HL-60 (cell line): ENCODE data around the gene CD34.

Experiments used
- DNase-seq, 2 experiments: peaks; one replicate each; pipeline ENCODE4 v3.0.0-alpha.2; 2010 to 2020; ENCODE audit warnings: low read depth in 1 of 2, low spot score in 1 of 2
- H3K27ac ChIP-seq: fragments of 250-450 bp; sonication (Bioruptor Pico); replicated peaks from 2 replicates; pipeline ENCODE4 v1.5.1; 2020; ENCODE audit warnings: mild to moderate bottlenecking, moderate library complexity
- H3K27me3 ChIP-seq: fragments of 250-450 bp; sonication (Bioruptor Pico); 2 replicates; pipeline ENCODE4 v1.5.1; 2021; ENCODE audit warnings: mild to moderate bottlenecking, moderate library complexity; ENCODE audit not compliant: insufficient read depth, poor library complexity, severe bottlenecking
- H3K4me3 ChIP-seq: replicated peaks from 2 replicates; pipeline ENCODE4 v1.5.1; 2011; ENCODE audit warnings: mild to moderate bottlenecking, control low read depth, low read length; ENCODE audit not compliant: insufficient read depth
- CTCF ChIP-seq: IDR thresholded peaks from one replicate; pipeline ENCODE4 v1.5.1; 2011; ENCODE audit warnings: low read length, control low read depth, inconsistent platforms; ENCODE audit not compliant: insufficient read depth
- GABPA ChIP-seq: IDR thresholded peaks from 2 replicates; pipeline ENCODE4 v1.6.1; 2012; ENCODE audit warnings: low read depth
- POLR2AphosphoS5 ChIP-seq: IDR thresholded peaks from 2 replicates; pipeline ENCODE4 v1.6.1; 2012; ENCODE audit warnings: low read depth
- REST ChIP-seq: IDR thresholded peaks from 2 replicates; pipeline ENCODE4 v1.6.1; 2012; ENCODE audit warnings: low read depth; ENCODE audit not compliant: insufficient replicate concordance
- SPI1 ChIP-seq: IDR thresholded peaks from 2 replicates; pipeline ENCODE4 v1.6.1; 2012; ENCODE audit warnings: low read depth, mild to moderate bottlenecking, borderline replicate concordance

The CD34 gene

GRCh38 chr1:207891148-207891547, 19.8 kb downstream of the CD34 start:
- DNase-seq, result no peak
- no peak for TF ChIP-seq POLR2AphosphoS5
- no peak for TF ChIP-seq SPI1
- TF ChIP-seq GABPA, result no peak
- no peaks in the 10 kb centered on the region for H3K27me3 ChIP-seq
- no peak overlapping the region for H3K4me3 ChIP-seq
- H3K27ac ChIP-seq, result no peak overlapping the region

- TF ChIP-seq REST (no peak), SPI1 (no peak), POLR2AphosphoS5 (no peak), GABPA (no peak), CTCF (no peak)
- DNase-seq, result peak in 1 of 2 experiments; percentile 31
- Histone ChIP-seq H3K27me3 (no peaks in the 10 kb centered on the region), H3K27ac (no peak overlapping the region), H3K4me3 (no peak overlapping the region)
These were observed 20.7 kb downstream of the CD34 start for GRCh38 chr1:207890136-207890738.

GRCh38 chr1:207888652-207889051, 22.3 kb downstream of the CD34 start:
- Histone ChIP-seq H3K4me3 (no peak overlapping the region), H3K27ac (no peak overlapping the region), H3K27me3 (no peaks in the 10 kb centered on the region)
- no peak for DNase-seq
- TF ChIP-seq CTCF (no peak), POLR2AphosphoS5 (no peak), SPI1 (no peak), REST (no peak), GABPA (no peak)

- Histone ChIP-seq H3K4me3 (no peak overlapping the region), H3K27ac (no peak overlapping the region), H3K27me3 (no peaks in the 10 kb centered on the region)
- no peak for DNase-seq
- no peak for TF ChIP-seq CTCF
These were observed 23.3 kb downstream of the CD34 start for GRCh38 chr1:207887542-207888201.
